HG03025 (cell line): ENCODE measurements around the gene EFCAB8.

ENCODE experiments used
- ATAC-seq: cut with Tn5 transposase; IDR thresholded peaks from one replicate; pipeline ENCODE4 v1.9.1; 2021; ENCODE audit warnings: mild to moderate bottlenecking, moderate library complexity; ENCODE audit not compliant: unreplicated experiment, low FRiP score

The EFCAB8 gene

DNA sequence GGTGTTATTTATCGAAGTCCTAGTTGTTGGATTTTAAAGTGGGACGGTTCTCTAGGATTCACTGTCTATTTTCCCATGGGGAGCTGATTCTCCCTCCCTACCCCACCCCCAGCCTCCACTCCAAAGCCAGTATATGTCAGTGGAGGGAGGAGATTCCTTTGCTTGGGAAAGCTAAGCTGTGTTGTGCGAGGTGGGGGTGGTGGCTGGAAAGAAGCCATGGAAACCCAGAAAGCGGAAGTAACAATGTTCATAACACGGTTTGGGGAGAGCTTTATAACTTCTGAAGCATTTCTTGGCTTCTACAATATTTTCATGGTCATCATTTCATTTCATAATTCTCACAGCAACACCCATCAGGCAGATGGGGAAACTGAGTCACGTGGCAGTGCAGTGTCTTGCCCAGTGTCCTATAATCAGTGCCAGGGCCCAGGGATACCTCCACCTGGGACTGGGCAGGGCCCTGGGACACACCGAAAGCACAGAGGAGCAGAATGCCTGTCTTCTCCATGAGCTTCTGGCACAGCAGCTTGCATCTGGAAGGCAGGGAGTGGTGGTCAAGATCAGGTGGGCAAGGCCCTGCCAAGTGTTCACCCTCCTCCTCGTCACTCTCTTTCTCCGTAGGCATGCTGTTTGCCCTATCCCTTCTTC, 141.0 kb downstream of the EFCAB8 start:
- no peak for ATAC-seq

DNA sequence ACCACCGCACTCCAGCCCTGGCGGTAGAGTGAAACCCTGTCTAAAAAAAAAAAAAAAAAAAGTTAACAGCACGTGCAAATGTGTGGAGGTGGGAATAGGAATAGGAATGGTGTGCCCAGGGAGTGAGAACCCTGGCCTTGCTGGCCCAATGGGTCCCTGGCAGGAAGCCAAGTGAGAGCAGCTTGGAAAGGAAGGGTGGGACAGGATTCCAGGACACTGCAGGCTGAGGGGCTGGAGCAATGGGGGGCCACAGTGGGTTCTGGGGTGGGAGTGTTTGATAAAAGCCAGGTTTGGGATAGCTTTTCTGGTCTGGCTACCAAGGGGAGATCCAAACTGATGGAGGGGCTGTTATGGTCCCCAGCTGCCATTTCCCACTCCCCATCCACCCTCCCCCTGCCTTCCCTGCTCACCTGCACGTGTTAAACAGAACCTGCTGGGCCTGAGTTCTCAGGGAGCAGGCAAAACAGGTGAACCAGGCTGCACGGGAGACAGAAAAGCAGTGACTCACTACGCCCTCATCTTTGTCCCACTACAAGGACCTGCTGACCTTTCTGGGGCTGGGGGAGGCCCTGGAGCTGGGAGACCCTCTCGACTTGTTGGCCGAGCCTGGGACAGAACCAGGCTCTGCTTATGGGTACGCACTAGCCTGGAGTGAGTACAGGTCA, 142.2 kb downstream of the EFCAB8 start:
- no peak for ATAC-seq

- ATAC-seq: no peak
These were observed 143.5 kb downstream of the EFCAB8 start for GRCh38 chr20:33002087-33002808.

- no peak for ATAC-seq
These were observed 145.5 kb downstream of the EFCAB8 start, which contains the start of gene SUN5 for GRCh38 chr20:33004141-33004751. SUN5 (minus strand) TSS chr20:33004433; CDS start chr20:33004340, 93 bp downstream.

- no peak for ATAC-seq
These were observed 146.4 kb downstream of the EFCAB8 start for GRCh38 chr20:33005132-33005566.

DNA sequence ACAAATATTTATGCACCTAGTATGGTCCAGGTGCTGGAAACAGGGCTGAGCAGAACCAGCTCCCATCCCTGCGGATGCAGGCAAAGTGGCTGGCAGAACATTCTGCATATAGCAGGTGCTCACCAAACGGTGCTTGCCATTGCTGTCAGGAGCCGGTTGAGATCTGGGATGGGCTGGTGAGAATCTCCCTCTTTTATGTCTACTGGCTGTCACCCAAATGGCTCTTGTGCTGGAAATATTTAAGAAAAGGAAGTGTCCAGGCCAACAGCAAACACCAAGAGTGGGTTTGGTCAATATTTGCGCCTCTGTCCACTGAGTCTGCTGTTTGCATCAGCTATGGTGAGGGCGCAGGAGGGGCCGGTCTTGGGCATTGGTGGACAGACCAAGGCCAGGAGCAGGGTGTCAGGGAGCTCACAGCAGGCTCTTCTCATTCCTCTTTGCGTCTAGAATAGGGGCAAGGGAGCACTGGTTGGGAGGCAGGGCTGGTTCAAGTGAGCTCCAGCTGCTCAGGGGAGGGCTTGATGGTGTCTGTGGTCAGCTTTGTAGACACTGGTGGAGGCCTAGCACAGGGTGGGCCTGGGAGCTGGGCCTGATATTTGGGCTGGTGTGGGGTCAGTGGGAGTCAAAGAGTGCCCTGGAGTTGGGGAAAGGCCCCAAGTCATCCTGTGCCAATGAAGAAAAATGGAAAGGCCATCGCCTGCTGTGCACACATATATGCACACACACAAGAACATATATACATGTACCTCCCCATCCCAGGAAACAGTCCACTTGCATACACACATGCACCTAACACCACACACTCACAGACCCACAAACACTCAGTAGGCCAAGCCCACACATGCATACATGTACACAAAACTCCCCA, 147.4 kb downstream of the EFCAB8 start:
- no peak for ATAC-seq

GRCh38 chr20:33006776-33007375, 148.2 kb downstream of the EFCAB8 start:
- no peak for ATAC-seq

- no peak for ATAC-seq
These were observed 148.9 kb downstream of the EFCAB8 start, which contains the start of gene BPIFB2 for GRCh38 chr20:33007376-33008335. BPIFB2 (plus strand) TSS chr20:33007704; CDS start chr20:33008575, 871 bp downstream.

- no peak for ATAC-seq
These were observed 149.9 kb downstream of the EFCAB8 start for GRCh38 chr20:33008336-33009213.

DNA sequence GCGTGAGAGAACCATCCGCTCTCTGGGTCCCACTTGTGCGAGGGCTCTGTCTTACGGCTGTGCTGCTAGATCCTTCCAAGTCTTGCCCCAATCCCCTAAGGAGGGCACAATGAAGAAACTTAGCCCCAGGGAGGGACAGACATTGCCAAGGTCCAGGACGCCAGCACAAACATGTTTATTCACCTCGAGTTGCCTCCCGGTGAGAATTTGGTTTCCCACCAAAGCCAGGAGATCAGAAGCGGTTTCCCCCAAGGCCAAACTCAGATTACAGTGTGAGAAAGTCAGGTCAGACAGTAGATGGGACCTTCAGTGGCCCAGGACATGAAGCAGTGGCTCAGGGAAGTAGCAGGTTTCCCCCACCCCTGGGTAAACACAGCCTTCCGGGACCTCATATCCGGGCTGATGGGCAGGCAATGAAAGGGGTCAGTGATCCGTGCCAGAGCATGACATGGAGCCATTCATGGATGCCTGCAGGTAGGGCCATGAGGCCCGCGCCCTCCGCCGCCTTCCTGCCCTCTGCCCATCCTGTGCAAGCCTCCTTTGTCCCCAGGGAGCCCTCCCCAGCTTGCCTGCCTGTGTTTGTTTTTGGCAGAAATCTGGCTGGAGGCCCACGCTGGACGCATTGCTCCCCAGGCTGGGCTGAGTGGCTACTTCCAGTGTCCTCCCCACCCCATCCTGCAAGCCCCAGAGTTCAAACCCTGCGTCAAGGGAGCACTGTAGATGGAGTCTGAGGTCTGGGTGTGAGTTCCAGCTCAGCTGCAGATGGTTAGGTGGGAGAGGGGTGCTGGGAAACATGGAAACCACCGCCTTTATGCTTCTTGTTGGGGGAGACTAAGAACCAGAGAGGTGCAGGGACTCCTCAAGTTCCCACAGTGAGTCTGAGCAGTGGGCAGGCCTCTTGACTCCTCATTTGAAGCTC, 150.8 kb downstream of the EFCAB8 start:
- ATAC-seq: no peak

DNA sequence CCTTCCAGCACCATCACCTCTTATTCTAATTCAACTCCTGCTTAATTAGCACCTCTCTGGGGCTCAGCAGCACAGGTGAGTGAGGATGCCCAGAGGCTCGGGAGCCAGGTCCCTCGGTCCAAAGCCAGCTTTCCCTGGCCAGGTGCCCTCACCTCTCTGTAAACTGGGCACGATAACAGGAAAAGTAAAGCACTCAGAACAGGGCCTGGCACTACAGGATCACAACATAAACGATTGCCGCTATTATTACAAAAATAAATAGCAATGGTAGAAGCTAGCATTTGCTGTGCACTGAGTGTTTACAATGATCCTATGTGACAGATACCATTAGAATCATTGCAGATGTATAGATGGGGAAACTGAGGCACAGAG, 151.4 kb downstream of the EFCAB8 start:
- ATAC-seq: no peak

- ATAC-seq: no peak
These were observed 152.1 kb downstream of the EFCAB8 start for GRCh38 chr20:33010674-33011449.
